HL-60 (cell line): ENCODE data around the gene FAM200A.
"Not testable (repeated sequence)": the region's sequence is repeated elsewhere in the genome, so short reads cannot be mapped to it uniquely, and the experiment has no call there.

Source experiments
- DNase-seq, 2 experiments: peaks; one replicate each; pipeline ENCODE4 v3.0.0-alpha.2; 2010 to 2020; ENCODE audit warnings: low read depth in 1 of 2, low spot score in 1 of 2
- H3K27ac ChIP-seq: fragments of 250-450 bp; sonication (Bioruptor Pico); replicated peaks from 2 replicates; pipeline ENCODE4 v1.5.1; 2020; ENCODE audit warnings: mild to moderate bottlenecking, moderate library complexity
- H3K27me3 ChIP-seq: fragments of 250-450 bp; sonication (Bioruptor Pico); 2 replicates; pipeline ENCODE4 v1.5.1; 2021; ENCODE audit warnings: mild to moderate bottlenecking, moderate library complexity; ENCODE audit not compliant: insufficient read depth, poor library complexity, severe bottlenecking
- H3K4me3 ChIP-seq: replicated peaks from 2 replicates; pipeline ENCODE4 v1.5.1; 2011; ENCODE audit warnings: mild to moderate bottlenecking, control low read depth, low read length; ENCODE audit not compliant: insufficient read depth
- GABPA ChIP-seq: IDR thresholded peaks from 2 replicates; pipeline ENCODE4 v1.6.1; 2012; ENCODE audit warnings: low read depth
- POLR2AphosphoS5 ChIP-seq: IDR thresholded peaks from 2 replicates; pipeline ENCODE4 v1.6.1; 2012; ENCODE audit warnings: low read depth
- SPI1 ChIP-seq: IDR thresholded peaks from 2 replicates; pipeline ENCODE4 v1.6.1; 2012; ENCODE audit warnings: low read depth, mild to moderate bottlenecking, borderline replicate concordance
- TF ChIP-seq, protein P1 (sequence below): IDR thresholded peaks from 2 replicates; pipeline ENCODE4 v1.6.1; 2012; ENCODE audit warnings: low read depth; ENCODE audit not compliant: insufficient replicate concordance
- TF ChIP-seq, protein P2 (sequence below): IDR thresholded peaks from one replicate; pipeline ENCODE4 v1.5.1; 2011; ENCODE audit warnings: low read length, control low read depth, inconsistent platforms; ENCODE audit not compliant: insufficient read depth

Gene FAM200A

DNA sequence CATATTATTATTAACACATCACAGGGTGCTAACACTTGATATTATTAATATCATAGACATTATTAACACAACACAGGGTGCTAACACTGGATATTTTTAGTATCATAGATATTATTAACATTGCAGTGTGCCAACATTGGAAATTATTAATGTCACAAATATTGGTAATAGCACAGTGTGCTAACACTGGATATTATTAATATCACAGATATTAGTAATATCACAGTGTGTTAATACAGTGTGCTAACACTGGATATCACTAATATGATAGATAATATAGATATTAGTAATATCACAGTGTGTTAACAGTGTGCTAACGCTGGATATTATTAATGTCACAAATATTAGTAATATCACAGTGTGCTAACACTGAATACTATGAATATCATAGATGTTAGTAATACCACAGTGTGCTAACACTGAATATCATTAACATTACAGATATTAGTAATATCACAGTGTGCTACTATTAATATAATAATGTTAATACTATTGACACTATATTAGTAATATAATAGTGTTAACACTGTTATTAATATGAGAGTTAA, 44.6 kb upstream of the FAM200A start:
- Histone ChIP-seq H3K4me3 (no peak overlapping the region), H3K27ac (no peak overlapping the region), H3K27me3 (no peaks in the 10 kb centered on the region)
- TF ChIP-seq, protein P1, sequence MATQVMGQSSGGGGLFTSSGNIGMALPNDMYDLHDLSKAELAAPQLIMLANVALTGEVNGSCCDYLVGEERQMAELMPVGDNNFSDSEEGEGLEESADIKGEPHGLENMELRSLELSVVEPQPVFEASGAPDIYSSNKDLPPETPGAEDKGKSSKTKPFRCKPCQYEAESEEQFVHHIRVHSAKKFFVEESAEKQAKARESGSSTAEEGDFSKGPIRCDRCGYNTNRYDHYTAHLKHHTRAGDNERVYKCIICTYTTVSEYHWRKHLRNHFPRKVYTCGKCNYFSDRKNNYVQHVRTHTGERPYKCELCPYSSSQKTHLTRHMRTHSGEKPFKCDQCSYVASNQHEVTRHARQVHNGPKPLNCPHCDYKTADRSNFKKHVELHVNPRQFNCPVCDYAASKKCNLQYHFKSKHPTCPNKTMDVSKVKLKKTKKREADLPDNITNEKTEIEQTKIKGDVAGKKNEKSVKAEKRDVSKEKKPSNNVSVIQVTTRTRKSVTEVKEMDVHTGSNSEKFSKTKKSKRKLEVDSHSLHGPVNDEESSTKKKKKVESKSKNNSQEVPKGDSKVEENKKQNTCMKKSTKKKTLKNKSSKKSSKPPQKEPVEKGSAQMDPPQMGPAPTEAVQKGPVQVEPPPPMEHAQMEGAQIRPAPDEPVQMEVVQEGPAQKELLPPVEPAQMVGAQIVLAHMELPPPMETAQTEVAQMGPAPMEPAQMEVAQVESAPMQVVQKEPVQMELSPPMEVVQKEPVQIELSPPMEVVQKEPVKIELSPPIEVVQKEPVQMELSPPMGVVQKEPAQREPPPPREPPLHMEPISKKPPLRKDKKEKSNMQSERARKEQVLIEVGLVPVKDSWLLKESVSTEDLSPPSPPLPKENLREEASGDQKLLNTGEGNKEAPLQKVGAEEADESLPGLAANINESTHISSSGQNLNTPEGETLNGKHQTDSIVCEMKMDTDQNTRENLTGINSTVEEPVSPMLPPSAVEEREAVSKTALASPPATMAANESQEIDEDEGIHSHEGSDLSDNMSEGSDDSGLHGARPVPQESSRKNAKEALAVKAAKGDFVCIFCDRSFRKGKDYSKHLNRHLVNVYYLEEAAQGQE, result no peak
- TF ChIP-seq POLR2AphosphoS5 (no peak), GABPA (no peak), SPI1 (no peak)
- TF ChIP-seq, protein P2, sequence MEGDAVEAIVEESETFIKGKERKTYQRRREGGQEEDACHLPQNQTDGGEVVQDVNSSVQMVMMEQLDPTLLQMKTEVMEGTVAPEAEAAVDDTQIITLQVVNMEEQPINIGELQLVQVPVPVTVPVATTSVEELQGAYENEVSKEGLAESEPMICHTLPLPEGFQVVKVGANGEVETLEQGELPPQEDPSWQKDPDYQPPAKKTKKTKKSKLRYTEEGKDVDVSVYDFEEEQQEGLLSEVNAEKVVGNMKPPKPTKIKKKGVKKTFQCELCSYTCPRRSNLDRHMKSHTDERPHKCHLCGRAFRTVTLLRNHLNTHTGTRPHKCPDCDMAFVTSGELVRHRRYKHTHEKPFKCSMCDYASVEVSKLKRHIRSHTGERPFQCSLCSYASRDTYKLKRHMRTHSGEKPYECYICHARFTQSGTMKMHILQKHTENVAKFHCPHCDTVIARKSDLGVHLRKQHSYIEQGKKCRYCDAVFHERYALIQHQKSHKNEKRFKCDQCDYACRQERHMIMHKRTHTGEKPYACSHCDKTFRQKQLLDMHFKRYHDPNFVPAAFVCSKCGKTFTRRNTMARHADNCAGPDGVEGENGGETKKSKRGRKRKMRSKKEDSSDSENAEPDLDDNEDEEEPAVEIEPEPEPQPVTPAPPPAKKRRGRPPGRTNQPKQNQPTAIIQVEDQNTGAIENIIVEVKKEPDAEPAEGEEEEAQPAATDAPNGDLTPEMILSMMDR, result no peak
- DNase-seq, result no peak

DNA sequence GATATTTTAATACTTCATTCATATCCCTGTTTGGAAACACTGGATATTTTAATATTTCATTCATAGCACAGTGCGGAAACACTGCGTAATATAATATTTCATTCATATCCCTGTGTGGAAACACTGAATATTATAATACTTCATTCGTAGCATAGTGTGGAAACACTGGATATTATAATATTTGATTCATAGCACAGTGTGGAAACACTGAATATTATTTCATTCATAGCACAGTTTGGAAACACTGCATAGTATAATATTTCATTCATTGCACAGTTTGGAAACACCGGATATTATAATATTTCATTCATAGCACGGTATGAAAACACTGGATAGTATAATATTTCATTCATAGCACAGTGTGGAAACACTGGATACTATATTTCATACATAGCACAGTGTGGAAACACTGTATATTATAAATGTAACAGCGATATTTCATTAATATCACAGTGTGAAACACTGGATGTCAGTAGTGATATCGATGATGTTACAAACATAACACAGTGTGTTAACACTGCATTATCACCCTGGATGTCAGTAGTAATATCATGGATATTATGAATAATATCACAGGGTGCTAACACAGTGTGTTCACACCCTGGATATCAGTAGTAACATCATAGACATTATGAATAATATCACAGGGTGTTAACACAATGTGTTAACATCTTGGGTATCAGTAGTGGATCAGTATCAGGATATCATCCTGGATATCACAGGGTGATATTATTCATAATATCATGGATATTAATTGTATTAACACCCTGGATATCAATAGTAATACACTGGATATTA, 43.2 kb upstream of the FAM200A start:
- no peak for DNase-seq
- Histone ChIP-seq H3K4me3 (no peak overlapping the region), H3K27me3 (no peaks in the 10 kb centered on the region), H3K27ac (no peak overlapping the region)
- TF ChIP-seq SPI1 (no peak), GABPA (no peak), POLR2AphosphoS5 (no peak)
- TF ChIP-seq, protein P1, result no peak
- TF ChIP-seq, protein P2, result no peak

DNA sequence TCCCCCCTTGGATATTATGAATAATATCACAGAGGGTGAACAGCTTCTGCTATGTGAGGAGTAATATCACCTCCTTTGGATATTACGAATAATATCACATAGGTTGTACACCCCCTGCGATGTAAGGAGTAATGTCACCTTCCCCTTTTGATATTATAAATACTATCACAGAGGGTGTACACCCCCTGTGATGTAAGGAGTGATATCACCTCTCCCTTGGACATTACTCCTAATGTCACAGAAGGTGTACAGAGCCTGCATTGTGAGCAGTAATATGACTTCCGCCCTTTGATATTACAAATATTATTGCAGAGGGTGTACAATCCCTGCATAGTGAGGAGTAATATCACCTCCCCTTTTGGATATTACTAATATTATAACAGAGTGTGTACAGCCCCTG, 37.0 kb upstream of the FAM200A start:
- no peak overlapping the region for H3K27ac ChIP-seq
- H3K4me3 ChIP-seq, result no peak overlapping the region
- TF ChIP-seq POLR2AphosphoS5, result no peak
- TF ChIP-seq, protein P2, result no peak
- DNase-seq, result no peak
- H3K27me3 ChIP-seq, result no peaks in the 10 kb centered on the region

DNA sequence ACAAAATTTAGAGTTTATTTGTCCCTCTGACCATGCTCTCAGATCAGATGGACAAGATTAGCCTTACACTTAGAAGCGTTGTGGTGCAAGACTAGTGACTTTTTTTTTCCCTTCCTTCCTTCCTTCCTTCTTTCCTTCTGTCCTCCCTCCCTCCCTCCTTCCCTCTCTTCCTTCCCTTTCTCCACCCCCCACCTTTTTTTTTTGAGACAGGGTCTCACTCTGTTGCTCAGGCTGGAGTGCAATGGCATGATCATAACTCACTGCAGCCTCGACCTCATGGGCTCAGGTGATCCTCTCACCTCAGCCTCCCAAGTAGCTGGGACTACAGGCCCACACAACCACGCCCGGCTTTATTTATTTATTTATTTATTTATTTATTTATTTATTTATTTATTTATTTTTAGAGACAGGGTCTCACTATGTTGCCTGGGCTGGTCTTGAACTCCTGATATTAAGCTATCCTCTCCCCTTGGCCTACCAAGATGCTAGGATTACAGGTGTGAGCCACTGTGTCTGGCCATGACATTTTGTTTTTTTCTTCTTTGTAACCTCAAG, 28.9 kb upstream of the FAM200A start:
- not testable (repeated sequence) for H3K27ac ChIP-seq, DNase-seq, H3K4me3 ChIP-seq
- peaks cover 12% of the 10 kb centered on the region for H3K27me3 ChIP-seq
